Adrenal gland (tissue), 5 donors: Measurements from ENCODE around the gene RIGI.
A peak's percentile ranks its signal among the peaks of the same experiment; 100 is the strongest.

ENCODE experiments used
- POLR2A ChIP-seq, 2 donors: fragments of 450-650 bp; IDR thresholded peaks; one replicate each; pipeline ENCODE4 v1.6.1; 2017; ENCODE audit warnings: antibody characterized with exemption in 2 of 2, mild to moderate bottlenecking in 2 of 2, moderate library complexity in 1 of 2
- TF ChIP-seq, protein P1 (sequence below), 6 experiments: fragments of 450-650 bp in 4 of 6; fragments of 200-600 bp in 2 of 6; sonication (generic) in 1 of 6; IDR thresholded peaks; 1 replicate in 5 of 6; 2 replicates in 1 of 6; pipeline versions ENCODE4 v1.5.1 to v1.8.0; 2016 to 2021; ENCODE audit warnings: antibody characterized with exemption in 6 of 6, mild to moderate bottlenecking in 2 of 6, moderate library complexity in 1 of 6
- donor health status: DM: no; HTN: no; CAD: no.

GRCh38 chr9:32571969-32572899, 46.2 kb upstream of the RIGI start:
- TF ChIP-seq, protein P1, sequence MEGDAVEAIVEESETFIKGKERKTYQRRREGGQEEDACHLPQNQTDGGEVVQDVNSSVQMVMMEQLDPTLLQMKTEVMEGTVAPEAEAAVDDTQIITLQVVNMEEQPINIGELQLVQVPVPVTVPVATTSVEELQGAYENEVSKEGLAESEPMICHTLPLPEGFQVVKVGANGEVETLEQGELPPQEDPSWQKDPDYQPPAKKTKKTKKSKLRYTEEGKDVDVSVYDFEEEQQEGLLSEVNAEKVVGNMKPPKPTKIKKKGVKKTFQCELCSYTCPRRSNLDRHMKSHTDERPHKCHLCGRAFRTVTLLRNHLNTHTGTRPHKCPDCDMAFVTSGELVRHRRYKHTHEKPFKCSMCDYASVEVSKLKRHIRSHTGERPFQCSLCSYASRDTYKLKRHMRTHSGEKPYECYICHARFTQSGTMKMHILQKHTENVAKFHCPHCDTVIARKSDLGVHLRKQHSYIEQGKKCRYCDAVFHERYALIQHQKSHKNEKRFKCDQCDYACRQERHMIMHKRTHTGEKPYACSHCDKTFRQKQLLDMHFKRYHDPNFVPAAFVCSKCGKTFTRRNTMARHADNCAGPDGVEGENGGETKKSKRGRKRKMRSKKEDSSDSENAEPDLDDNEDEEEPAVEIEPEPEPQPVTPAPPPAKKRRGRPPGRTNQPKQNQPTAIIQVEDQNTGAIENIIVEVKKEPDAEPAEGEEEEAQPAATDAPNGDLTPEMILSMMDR (IDR thresholded peaks at IDR 0.05) = peak; percentile 28 to 76 (median 70)
- TF ChIP-seq POLR2A (IDR thresholded peaks at IDR 0.05) = no peak
